Measurements from ENCODE around the gene CRACR2A.

The CRACR2A gene

GRCh38 chr12:3579446-3580093, 173.3 kb downstream of the CRACR2A start:
- DNase-seq (ENCODE audit: low read depth), result no peak
- no peak overlapping the region for H3K4me3 ChIP-seq (ENCODE audit: control insufficient read depth, low read depth, low read length)
- no peak for TF ChIP-seq CTCF (IDR thresholded peaks at IDR 0.05; ENCODE audit: control insufficient read depth, insufficient read depth, low read depth, low read length, missing control alignments)

- no peak overlapping the region for H3K4me3 ChIP-seq (ENCODE audit: control insufficient read depth, low read depth, low read length)
- DNase-seq (ENCODE audit: low read depth), result no peak
- TF ChIP-seq CTCF (IDR thresholded peaks at IDR 0.05; ENCODE audit: control insufficient read depth, insufficient read depth, low read depth, low read length, missing control alignments), result no peak
These were observed 174.4 kb downstream of the CRACR2A start for GRCh38 chr12:3578557-3578956.

GRCh38 chr12:3576891-3577290, 176.0 kb downstream of the CRACR2A start:
- TF ChIP-seq CTCF (IDR thresholded peaks at IDR 0.05; ENCODE audit: control insufficient read depth, insufficient read depth, low read depth, low read length, missing control alignments), result no peak

GRCh38 chr12:3574986-3575385, 177.9 kb downstream of the CRACR2A start:
- no peak overlapping the region for H3K4me3 ChIP-seq (ENCODE audit: control insufficient read depth, low read depth, low read length)
- no peak for DNase-seq (ENCODE audit: low read depth)
- TF ChIP-seq CTCF (IDR thresholded peaks at IDR 0.05; ENCODE audit: control insufficient read depth, insufficient read depth, low read depth, low read length, missing control alignments), result no peak

More at GRCh38 chr12:3576891-3577290, 176.0 kb downstream of the CRACR2A start:
- no peak overlapping the region for H3K4me3 ChIP-seq (ENCODE audit: control insufficient read depth, low read depth, low read length)
- no peak for DNase-seq (ENCODE audit: low read depth)

DNA sequence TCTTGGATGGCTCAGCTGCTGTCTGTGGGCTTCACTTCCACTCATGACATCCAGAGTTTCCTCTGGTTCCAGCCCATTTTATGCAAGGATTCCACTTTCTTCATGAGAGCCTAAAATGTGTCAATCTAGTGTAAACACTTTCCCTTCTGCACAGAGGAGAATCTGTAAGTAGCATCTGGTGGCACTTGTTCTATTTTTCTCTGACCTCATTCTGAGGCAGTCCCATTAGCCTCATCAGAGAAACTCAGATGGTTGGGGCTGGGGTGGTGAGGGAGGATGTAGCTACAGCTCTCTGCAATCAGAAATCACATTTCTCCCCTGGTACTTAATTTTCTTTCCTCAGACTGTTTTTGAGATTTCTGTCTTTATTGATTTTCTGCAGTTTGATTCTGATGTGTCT, 180.3 kb downstream of the CRACR2A start:
- no peak for DNase-seq (ENCODE audit: low read depth)
- TF ChIP-seq CTCF (IDR thresholded peaks at IDR 0.05; ENCODE audit: control insufficient read depth, insufficient read depth, low read depth, low read length, missing control alignments), result no peak
- no peak overlapping the region for H3K4me3 ChIP-seq (ENCODE audit: control insufficient read depth, low read depth, low read length)

- no peak for DNase-seq (ENCODE audit: low read depth)
- H3K4me3 ChIP-seq (ENCODE audit: control insufficient read depth, low read depth, low read length), result no peak overlapping the region
- TF ChIP-seq CTCF (IDR thresholded peaks at IDR 0.05; ENCODE audit: control insufficient read depth, insufficient read depth, low read depth, low read length, missing control alignments), result no peak
These were observed 181.2 kb downstream of the CRACR2A start for GRCh38 chr12:3571724-3572123.
